Mucosa of descending colon (tissue), 3 donors: ENCODE results near the gene CAMSAP1. TPM values are rescaled to one million over a fixed set of nuclear protein-coding genes. Genes with fewer than 3 reads are reported as not detected.

Experiments
- ATAC-seq: fragments of 200-7000 bp; cut with Tn5 transposase; one replicate; pipeline ENCODE4 v1.9.1; 2020; ENCODE audit warnings: mild to moderate bottlenecking, moderate library complexity
- DNase-seq, 3 donors: peaks; one replicate each; pipeline ENCODE4 v3.0.0-alpha.2; 2020
- H3K36me3 ChIP-seq: fragments of 200-600 bp; one replicate; pipeline ENCODE4 v1.8.0; 2021; ENCODE audit warnings: low read depth, mild to moderate bottlenecking
- H3K4me1 ChIP-seq: fragments of 200-600 bp; one replicate; pipeline ENCODE4 v1.8.0; 2021; ENCODE audit warnings: low read depth, mild to moderate bottlenecking
- H3K4me3 ChIP-seq: fragments of 200-600 bp; one replicate; pipeline ENCODE4 v1.8.0; 2021; ENCODE audit warnings: mild to moderate bottlenecking
- H3K9me3 ChIP-seq: fragments of 200-600 bp; one replicate; pipeline ENCODE4 v1.8.0; 2021; ENCODE audit warnings: mild to moderate bottlenecking
- intact Hi-C, 2 donors: fragments of 100-400 bp; cut with DNase I in 1 of 2; cut with micrococcal nuclease in 1 of 2; formaldehyde crosslinking; loops; one replicate each; pipeline versions ENCODE4 v1.11.0 to v1.11.1; 2022; cut with DNase I, micrococcal nuclease
- total RNA-seq, 3 donors: library from RNA; stranded (reverse); fragmentation: NEBNext Ultra II Directional in 2 of 3; extraction: Animal tissue kit (Norgen Biotek cat#: 25700) in 2 of 3; gene quantifications; one replicate each; pipeline versions ENCODE4 v1.2.1 to v1.2.4, GENCODE V29; 2021 to 2023
- TF ChIP-seq, protein P1 (sequence below): fragments of 200-600 bp; IDR thresholded peaks from one replicate; pipeline ENCODE4 v1.8.0; 2022; ENCODE audit warnings: antibody characterized with exemption, mild to moderate bottlenecking
- donor health status: DM: no; HTN: no; CAD: no; lungs with moderate emphysema.
- donor health status: DM: no; HTN: no; CAD: no.
- donor health status: DM: no; HTN: yes; CAD: no.

Gene CAMSAP1
- total RNA-seq, 3 donors from 2014 or later, result 11.5 to 37.8 (median 14.3) TPM

DNA sequence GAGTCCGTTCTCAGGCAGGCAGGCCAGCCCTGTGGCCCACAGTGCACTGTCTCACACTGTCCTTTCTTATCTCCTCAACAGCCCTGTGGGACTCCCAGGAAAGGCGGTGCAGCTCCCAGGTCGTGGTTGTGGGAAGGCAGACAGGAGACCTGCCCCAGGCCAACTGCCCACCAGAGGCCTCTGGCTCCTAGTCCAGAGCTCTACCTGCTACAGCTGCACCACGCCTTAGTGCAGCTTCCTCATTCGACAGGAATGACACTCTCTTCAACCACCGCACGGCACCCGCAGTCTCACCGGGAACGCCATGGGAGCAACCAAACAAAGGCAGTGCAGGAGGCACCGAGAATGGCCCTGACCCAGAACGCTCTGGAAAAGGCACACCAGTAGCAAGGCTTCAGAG lies 25.3 kb downstream of the CAMSAP1 start:
- TF ChIP-seq, protein P1, sequence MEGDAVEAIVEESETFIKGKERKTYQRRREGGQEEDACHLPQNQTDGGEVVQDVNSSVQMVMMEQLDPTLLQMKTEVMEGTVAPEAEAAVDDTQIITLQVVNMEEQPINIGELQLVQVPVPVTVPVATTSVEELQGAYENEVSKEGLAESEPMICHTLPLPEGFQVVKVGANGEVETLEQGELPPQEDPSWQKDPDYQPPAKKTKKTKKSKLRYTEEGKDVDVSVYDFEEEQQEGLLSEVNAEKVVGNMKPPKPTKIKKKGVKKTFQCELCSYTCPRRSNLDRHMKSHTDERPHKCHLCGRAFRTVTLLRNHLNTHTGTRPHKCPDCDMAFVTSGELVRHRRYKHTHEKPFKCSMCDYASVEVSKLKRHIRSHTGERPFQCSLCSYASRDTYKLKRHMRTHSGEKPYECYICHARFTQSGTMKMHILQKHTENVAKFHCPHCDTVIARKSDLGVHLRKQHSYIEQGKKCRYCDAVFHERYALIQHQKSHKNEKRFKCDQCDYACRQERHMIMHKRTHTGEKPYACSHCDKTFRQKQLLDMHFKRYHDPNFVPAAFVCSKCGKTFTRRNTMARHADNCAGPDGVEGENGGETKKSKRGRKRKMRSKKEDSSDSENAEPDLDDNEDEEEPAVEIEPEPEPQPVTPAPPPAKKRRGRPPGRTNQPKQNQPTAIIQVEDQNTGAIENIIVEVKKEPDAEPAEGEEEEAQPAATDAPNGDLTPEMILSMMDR, result no peak
- ATAC-seq, result no peak
- no peaks in the 10 kb centered on the region for H3K4me1 ChIP-seq

GRCh38 chr9:135880438-135880837 lies 26.9 kb downstream of the CAMSAP1 start:
- ATAC-seq (no peak), DNase-seq (no peak)
- H3K4me1 ChIP-seq, result no peaks in the 10 kb centered on the region
- intact Hi-C loops, result no loop called here
- no peaks in the 10 kb centered on the region for H3K36me3 ChIP-seq
- no peaks in the 10 kb centered on the region for H3K9me3 ChIP-seq
- H3K4me3 ChIP-seq, result no peak overlapping the region
- TF ChIP-seq, protein P1, result no peak

More for the DNA sequence above, 25.3 kb downstream of the CAMSAP1 start:
- H3K36me3 ChIP-seq, result no peaks in the 10 kb centered on the region
- no peaks in the 10 kb centered on the region for H3K9me3 ChIP-seq
- H3K4me3 ChIP-seq, result no peak overlapping the region
- no peak for DNase-seq
- intact Hi-C loops, result no loop called here

GRCh38 chr9:135879619-135880018 lies 27.7 kb downstream of the CAMSAP1 start:
- no peak overlapping the region for H3K4me3 ChIP-seq
- ATAC-seq (no peak), DNase-seq (no peak)
- no peaks in the 10 kb centered on the region for H3K36me3 ChIP-seq
- H3K4me1 ChIP-seq, result no peaks in the 10 kb centered on the region
- intact Hi-C loops, result no loop called here
- TF ChIP-seq, protein P1, result no peak
- H3K9me3 ChIP-seq, result no peaks in the 10 kb centered on the region

DNA sequence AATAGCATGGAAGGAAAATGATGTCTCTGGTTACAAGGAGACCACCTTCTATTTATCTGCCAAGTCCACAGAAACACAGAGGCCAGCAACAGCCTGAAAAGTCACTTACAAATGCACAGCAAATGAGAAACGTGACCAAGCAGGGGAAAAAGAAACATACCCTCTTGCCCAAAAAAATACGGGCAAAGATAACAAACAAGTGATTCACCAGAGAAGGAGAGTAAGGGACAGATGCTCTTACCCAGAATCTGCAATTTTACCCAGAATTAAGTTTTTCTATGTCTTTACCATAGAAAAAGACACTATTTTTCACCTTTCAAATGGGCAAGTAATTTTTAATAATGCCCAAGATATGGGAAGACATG lies 28.1 kb downstream of the CAMSAP1 start:
- no peak for ATAC-seq
- intact Hi-C loops, result no loop called here

DNA sequence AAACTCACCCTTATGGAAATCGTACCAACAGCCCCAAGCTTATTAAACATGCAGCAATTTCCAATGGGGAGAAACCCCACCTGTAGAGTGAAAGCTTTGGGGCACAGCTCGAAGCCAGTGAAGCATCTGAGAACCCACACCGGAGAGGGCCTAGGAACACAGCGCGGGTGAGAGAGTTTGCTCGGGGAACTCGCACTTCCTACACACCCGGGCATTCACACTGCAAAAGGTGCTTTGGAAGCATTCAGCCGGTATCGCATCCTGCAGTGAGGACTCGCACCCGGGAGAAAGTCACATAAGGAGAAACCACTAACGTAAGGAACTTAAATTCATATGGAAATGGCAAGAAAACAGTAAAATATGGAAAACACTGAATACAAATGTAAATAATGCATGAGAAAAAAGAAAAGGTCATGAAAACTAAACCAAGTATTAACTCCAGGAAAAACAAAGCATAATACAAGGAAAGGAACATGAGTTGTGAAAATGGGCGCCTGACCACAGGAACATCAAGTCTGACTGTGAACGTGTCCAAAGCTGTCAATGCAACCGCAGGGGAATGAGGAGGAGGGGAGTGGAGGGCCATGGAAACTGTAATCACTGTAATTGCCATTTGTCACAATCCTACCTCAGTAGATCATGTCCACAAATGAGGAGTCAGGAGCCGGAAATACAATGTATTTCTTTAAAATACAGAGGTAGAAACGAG lies 28.7 kb downstream of the CAMSAP1 start:
- TF ChIP-seq, protein P1, result no peak
- no peak for ATAC-seq
- H3K4me1 ChIP-seq, result no peaks in the 10 kb centered on the region
- H3K36me3 ChIP-seq, result no peaks in the 10 kb centered on the region
- H3K4me3 ChIP-seq, result no peak overlapping the region
- no peaks in the 10 kb centered on the region for H3K9me3 ChIP-seq
- intact Hi-C loops, result no loop called here
- no peak for DNase-seq

More for the DNA sequence above, 28.1 kb downstream of the CAMSAP1 start:
- DNase-seq, result no peak
- Histone ChIP-seq H3K4me3 (no peak overlapping the region), H3K9me3 (no peaks in the 10 kb centered on the region), H3K36me3 (no peaks in the 10 kb centered on the region), H3K4me1 (no peaks in the 10 kb centered on the region)
- TF ChIP-seq, protein P1, result no peak
